SK-N-SH treated with all-trans-retinoic acid at 6 μM for 48 hours (cell line): ENCODE data around the gene STX18.

Source experiments
- ATAC-seq: fragments of 200-7000 bp; cut with Tn5 transposase; 3 replicates; pipeline ENCODE4 v1.9.1; 2020; ENCODE audit warnings: mild to moderate bottlenecking, moderate library complexity
- ARNTL ChIP-seq: fragments of 450-650 bp; formaldehyde crosslinking; IDR thresholded peaks from 2 replicates; pipeline ENCODE4 v1.5.0; 2020; ENCODE audit warnings: low read depth, mild to moderate bottlenecking, moderate library complexity, borderline replicate concordance
- BACH2 ChIP-seq: fragments of 250-450 bp; sonication (Bioruptor Pico); IDR thresholded peaks from 2 replicates; pipeline ENCODE4 v1.9.0; 2021; ENCODE audit warnings: mild to moderate bottlenecking, borderline replicate concordance
- CSDC2 ChIP-seq: fragments of 250-450 bp; sonication (Bioruptor Pico); IDR thresholded peaks from 2 replicates; pipeline ENCODE4 v1.5.0; 2020; ENCODE audit warnings: mild to moderate bottlenecking, moderate library complexity
- CSRNP3 ChIP-seq: fragments of 250-450 bp; sonication (Bioruptor Pico); IDR thresholded peaks from 2 replicates; pipeline ENCODE4 v1.5.1; 2021; ENCODE audit warnings: mild to moderate bottlenecking, moderate library complexity
- ESRRG ChIP-seq: fragments of 250-450 bp; sonication (Bioruptor Pico); IDR thresholded peaks from 2 replicates; pipeline ENCODE4 v1.6.1; 2021; ENCODE audit warnings: mild to moderate bottlenecking
- GLIS3 ChIP-seq: fragments of 250-450 bp; sonication (Bioruptor Pico); IDR thresholded peaks from 2 replicates; pipeline ENCODE4 v1.5.0; 2020; ENCODE audit warnings: mild to moderate bottlenecking, moderate library complexity
- OSR1 ChIP-seq: fragments of 250-450 bp; sonication (Bioruptor Pico); IDR thresholded peaks from 2 replicates; pipeline ENCODE4 v1.8.0; 2022; ENCODE audit warnings: moderate library complexity, mild to moderate bottlenecking, inconsistent platforms
- PPARA ChIP-seq: fragments of 250-450 bp; sonication (Bioruptor Pico); IDR thresholded peaks from 2 replicates; pipeline ENCODE4 v1.5.0; 2020; ENCODE audit warnings: mild to moderate bottlenecking, borderline replicate concordance
- RARB ChIP-seq: fragments of 250-450 bp; sonication (Bioruptor Pico); IDR thresholded peaks from 2 replicates; pipeline ENCODE4 v1.8.0; 2021; ENCODE audit warnings: mild to moderate bottlenecking, moderate library complexity
- TCF4 ChIP-seq: fragments of 250-450 bp; sonication (Bioruptor Pico); IDR thresholded peaks from 2 replicates; pipeline ENCODE4 v1.8.0; 2021; ENCODE audit warnings: mild to moderate bottlenecking, moderate library complexity, borderline replicate concordance
- TOX ChIP-seq: fragments of 250-450 bp; sonication (Bioruptor Pico); IDR thresholded peaks from 2 replicates; pipeline ENCODE4 v1.8.0; 2021; ENCODE audit warnings: mild to moderate bottlenecking, moderate library complexity, borderline replicate concordance
- TSHZ2 ChIP-seq: fragments of 250-450 bp; sonication (Bioruptor Pico); IDR thresholded peaks from 2 replicates; pipeline ENCODE4 v1.5.0; 2020; ENCODE audit warnings: mild to moderate bottlenecking, moderate library complexity
- ZC3H10 ChIP-seq: fragments of 250-450 bp; sonication (Bioruptor Pico); IDR thresholded peaks from 2 replicates; pipeline ENCODE4 v1.5.1; 2021; ENCODE audit warnings: mild to moderate bottlenecking, moderate library complexity
- ZFP3 ChIP-seq: fragments of 250-450 bp; sonication (Bioruptor Pico); IDR thresholded peaks from 2 replicates; pipeline ENCODE4 v1.5.0; 2020; ENCODE audit warnings: mild to moderate bottlenecking, moderate library complexity
- ZFP30 ChIP-seq: fragments of 450-650 bp; formaldehyde crosslinking; IDR thresholded peaks from 2 replicates; pipeline ENCODE4 v1.5.0; 2022; ENCODE audit warnings: mild to moderate bottlenecking, moderate library complexity
- ZNF70 ChIP-seq: fragments of 450-650 bp; formaldehyde crosslinking; IDR thresholded peaks from 2 replicates; pipeline ENCODE4 v1.5.0; 2020; ENCODE audit warnings: mild to moderate bottlenecking, moderate library complexity
- TF ChIP-seq, protein P1 (sequence below): fragments of 250-450 bp; sonication (Bioruptor Pico); IDR thresholded peaks from 2 replicates; pipeline ENCODE4 v1.8.0; 2020; ENCODE audit warnings: mild to moderate bottlenecking, moderate library complexity, borderline replicate concordance

Gene STX18

GRCh38 chr4:4391866-4392265 is 150.0 kb downstream of the STX18 start:
- ATAC-seq: no peak
- TF ChIP-seq PPARA (CRISPR knock-in tag): no peak
- TF ChIP-seq ZFP30 (CRISPR knock-in tag): no peak
- no peak for TF ChIP-seq BACH2
- no peak for TF ChIP-seq CSDC2 (CRISPR knock-in tag)

DNA sequence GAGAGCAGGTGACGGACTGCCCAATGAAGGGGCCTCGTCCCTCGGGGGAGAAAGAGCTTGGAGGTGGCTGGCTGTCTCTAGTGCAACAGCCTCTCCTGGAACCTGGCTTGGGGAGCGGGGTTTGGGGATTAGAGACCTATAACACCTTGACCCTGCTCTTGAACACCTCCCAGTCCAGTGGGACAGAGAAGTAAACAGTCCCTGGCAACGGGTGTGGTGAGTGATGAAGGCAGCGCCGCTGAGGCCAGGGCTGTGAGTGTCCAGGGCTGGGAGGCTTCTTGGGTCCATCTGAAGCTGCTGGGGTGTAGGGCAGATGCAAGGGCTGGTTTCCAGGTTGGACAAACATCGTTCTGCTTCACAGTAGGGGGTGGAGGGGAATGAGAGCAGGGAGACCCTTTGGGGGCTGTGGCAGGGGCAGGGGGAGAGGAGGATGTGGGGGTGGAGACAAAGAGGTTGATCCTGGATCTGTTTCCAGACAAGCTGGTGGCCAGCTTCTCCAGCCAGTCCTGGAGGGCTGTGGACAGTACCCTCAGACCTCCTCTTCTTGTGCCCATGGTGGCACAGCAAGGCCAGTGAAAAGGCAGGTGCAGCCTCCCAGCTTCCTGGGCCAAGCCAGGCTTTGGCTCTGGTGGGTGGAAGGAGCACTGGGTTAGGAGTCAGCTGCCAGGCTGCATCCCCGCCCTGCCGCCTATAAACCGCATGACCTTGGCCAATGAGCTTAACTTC is 151.2 kb downstream of the STX18 start:
- ATAC-seq: no peak
- TF ChIP-seq RARB (CRISPR knock-in tag): no peak
- TF ChIP-seq ZC3H10 (CRISPR knock-in tag): no peak
- TF ChIP-seq, protein P1, sequence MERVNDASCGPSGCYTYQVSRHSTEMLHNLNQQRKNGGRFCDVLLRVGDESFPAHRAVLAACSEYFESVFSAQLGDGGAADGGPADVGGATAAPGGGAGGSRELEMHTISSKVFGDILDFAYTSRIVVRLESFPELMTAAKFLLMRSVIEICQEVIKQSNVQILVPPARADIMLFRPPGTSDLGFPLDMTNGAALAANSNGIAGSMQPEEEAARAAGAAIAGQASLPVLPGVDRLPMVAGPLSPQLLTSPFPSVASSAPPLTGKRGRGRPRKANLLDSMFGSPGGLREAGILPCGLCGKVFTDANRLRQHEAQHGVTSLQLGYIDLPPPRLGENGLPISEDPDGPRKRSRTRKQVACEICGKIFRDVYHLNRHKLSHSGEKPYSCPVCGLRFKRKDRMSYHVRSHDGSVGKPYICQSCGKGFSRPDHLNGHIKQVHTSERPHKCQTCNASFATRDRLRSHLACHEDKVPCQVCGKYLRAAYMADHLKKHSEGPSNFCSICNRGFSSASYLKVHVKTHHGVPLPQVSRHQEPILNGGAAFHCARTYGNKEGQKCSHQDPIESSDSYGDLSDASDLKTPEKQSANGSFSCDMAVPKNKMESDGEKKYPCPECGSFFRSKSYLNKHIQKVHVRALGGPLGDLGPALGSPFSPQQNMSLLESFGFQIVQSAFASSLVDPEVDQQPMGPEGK (CRISPR knock-in tag): no peak
- TF ChIP-seq, all 23 proteins: peak for 0

- ATAC-seq: no peak
- TF ChIP-seq ZFP3 (CRISPR knock-in tag) (no peak), TCF4 (CRISPR knock-in tag) (no peak), ESRRG (CRISPR knock-in tag) (no peak), CSRNP3 (CRISPR knock-in tag) (no peak), CSDC2 (CRISPR knock-in tag) (no peak), ZC3H10 (CRISPR knock-in tag) (no peak), GLIS3 (CRISPR knock-in tag) (no peak), ZFP30 (CRISPR knock-in tag) (no peak), TSHZ2 (CRISPR knock-in tag) (no peak)
- TF ChIP-seq, protein P1 (CRISPR knock-in tag): no peak
These were observed 151.8 kb downstream of the STX18 start for GRCh38 chr4:4390046-4390445.

DNA sequence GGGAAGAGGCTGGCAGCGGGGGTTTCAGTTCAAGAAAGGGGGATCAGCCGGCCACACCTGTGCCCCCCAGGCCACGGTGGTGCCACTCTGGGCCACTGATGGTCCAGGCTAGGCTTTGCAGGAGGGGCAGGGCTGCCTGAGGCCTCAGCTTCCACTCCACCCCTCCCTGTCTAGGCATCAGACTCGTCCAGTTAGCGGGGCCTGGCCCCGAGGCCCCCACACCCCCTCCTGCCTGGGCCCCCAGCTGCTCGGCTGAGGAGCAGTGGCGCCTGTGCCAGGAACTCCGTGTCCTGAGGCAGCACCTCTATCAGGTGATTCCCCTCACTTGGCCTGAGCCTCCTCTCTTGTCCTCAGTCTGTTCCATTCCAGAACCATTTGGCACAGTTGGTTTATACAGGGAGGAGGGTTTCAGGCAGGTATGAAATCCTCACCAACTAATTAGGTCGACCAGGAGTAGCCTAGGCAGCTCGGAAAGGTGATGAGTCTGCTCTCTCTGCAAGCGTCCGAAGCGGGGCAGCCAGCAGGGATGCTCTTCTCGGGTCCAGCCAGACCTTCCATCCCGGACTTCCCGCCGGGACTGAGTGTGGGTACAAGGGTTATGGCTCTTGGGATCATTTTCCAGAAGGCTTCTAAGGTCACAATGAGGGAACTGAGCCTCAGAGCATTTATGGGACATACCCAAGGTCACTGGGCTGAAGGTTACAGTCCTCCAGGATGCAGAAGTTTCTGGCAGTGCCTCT is 152.8 kb downstream of the STX18 start:
- TF ChIP-seq ARNTL (CRISPR knock-in tag) (no peak), RARB (CRISPR knock-in tag) (no peak), TOX (CRISPR knock-in tag) (no peak), TSHZ2 (CRISPR knock-in tag) (no peak), ESRRG (CRISPR knock-in tag) (no peak), ZNF70 (no peak), OSR1 (CRISPR knock-in tag) (no peak)
- no peak for ATAC-seq
